SK-N-SH treated with all-trans-retinoic acid at 6 μM for 48 hours (cell line): Measurements from ENCODE around the gene AGMO.

Experiments used
- RARB ChIP-seq: fragments of 250-450 bp; sonication (Bioruptor Pico); IDR thresholded peaks from 2 replicates; pipeline ENCODE4 v1.8.0; 2021; ENCODE audit warnings: mild to moderate bottlenecking, moderate library complexity
- ZFP3 ChIP-seq: fragments of 250-450 bp; sonication (Bioruptor Pico); IDR thresholded peaks from 2 replicates; pipeline ENCODE4 v1.5.0; 2020; ENCODE audit warnings: mild to moderate bottlenecking, moderate library complexity
- ZNF70 ChIP-seq: fragments of 450-650 bp; formaldehyde crosslinking; IDR thresholded peaks from 2 replicates; pipeline ENCODE4 v1.5.0; 2020; ENCODE audit warnings: mild to moderate bottlenecking, moderate library complexity

DNA sequence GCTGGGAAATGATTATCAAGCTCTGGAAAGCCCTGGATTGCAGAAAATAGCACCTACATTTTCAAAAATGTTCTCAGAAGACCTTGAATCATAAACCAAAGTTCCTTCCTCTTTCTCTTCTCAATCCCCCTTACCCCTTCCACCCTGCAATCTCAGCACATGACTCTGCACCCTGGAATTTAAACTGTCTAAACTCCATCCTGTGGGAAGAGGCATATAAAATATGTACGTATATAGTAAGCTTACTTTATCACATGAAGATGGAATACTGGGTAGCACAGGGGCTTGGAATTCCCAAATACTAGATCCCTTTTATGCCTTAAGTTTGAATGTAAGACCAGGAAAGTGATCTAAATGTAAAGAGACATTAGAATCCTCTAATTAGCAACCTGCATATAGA lies 7.7 kb downstream of the AGMO start:
- no peak for TF ChIP-seq ZFP3 (CRISPR knock-in tag)
- no peak for TF ChIP-seq ZNF70 (CRISPR knock-in tag)
- TF ChIP-seq RARB (CRISPR knock-in tag): no peak
